Esophagus squamous epithelium (tissue), 4 donors: Measurements from ENCODE around the gene CTNND2.

Source experiments
- CTCF ChIP-seq, 6 experiments: fragments of 450-650 bp in 4 of 6; fragments of 200-600 bp in 2 of 6; sonication (generic) in 2 of 6; IDR thresholded peaks; one replicate each; pipeline ENCODE4 v1.5.1; 2016 to 2019; ENCODE audit warnings: antibody characterized with exemption in 6 of 6, mild to moderate bottlenecking in 4 of 6, moderate library complexity in 4 of 6
- POLR2A ChIP-seq, 4 donors: fragments of 450-650 bp; IDR thresholded peaks; one replicate each; pipeline ENCODE4 v1.6.1; 2017; ENCODE audit warnings: antibody characterized with exemption in 4 of 4, mild to moderate bottlenecking in 4 of 4, moderate library complexity in 3 of 4

DNA sequence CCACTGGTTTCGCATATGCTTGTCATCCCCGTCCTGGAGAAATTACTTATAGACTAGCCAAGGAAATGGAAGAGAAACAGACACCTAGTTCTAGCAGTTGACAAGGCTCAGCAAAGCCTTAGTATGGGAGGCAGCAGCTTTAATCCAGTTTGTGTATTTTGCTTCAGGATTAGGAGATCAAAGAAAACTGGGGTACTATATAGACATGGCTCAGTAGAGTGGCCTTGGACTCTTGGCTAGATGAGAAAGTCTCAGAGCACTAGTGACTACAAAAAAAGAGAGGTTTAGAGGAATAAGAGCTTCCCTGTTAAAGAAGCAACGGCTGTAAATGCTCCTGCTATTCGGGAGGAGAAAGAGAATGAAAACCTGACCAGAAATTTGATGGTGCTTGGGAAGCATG, 349.1 kb downstream of the CTNND2 start:
- TF ChIP-seq CTCF (IDR thresholded peaks at IDR 0.05) = no peak
- no peak for TF ChIP-seq POLR2A (IDR thresholded peaks at IDR 0.05)
